IPS-18c (cell line): Measurements from ENCODE around the gene ANGPTL2.
A peak's percentile ranks its signal among the peaks of the same experiment; 100 is the strongest.

ENCODE experiments used
- H3K4me3 ChIP-seq: 2 replicates; pipeline ENCODE4 v1.7.0; 2013; ENCODE audit warnings: low read depth, mild to moderate bottlenecking, low read length, moderate library complexity; ENCODE audit not compliant: insufficient read depth
- H3K9me3 ChIP-seq: one replicate; pipeline ENCODE4 v1.6.1; 2013; ENCODE audit warnings: mild to moderate bottlenecking, low read length, moderate library complexity; ENCODE audit not compliant: control insufficient read depth, insufficient read depth

ANGPTL2 gene

DNA sequence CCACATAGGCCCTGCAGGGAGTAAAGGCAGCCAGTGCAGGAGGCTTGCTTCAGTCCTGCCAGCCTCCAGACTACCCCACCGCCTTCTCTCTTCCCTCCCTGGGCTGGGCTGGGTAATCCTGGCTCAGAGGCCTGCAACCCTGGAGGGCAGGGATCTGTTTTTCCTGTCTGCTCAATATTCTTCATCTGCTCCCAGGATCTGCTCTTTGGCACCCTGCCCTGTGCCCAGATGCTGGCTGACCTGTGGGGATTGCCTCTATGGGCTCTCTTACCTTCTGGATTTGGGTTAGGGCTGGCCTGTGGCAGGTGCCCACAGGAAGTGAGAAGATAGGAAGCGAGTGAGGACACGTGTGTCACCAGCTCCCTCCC, 7.3 kb upstream of the ANGPTL2 start:
- Histone ChIP-seq H3K4me3 (no peak overlapping the region), H3K9me3 (no peaks in the 10 kb centered on the region)

DNA sequence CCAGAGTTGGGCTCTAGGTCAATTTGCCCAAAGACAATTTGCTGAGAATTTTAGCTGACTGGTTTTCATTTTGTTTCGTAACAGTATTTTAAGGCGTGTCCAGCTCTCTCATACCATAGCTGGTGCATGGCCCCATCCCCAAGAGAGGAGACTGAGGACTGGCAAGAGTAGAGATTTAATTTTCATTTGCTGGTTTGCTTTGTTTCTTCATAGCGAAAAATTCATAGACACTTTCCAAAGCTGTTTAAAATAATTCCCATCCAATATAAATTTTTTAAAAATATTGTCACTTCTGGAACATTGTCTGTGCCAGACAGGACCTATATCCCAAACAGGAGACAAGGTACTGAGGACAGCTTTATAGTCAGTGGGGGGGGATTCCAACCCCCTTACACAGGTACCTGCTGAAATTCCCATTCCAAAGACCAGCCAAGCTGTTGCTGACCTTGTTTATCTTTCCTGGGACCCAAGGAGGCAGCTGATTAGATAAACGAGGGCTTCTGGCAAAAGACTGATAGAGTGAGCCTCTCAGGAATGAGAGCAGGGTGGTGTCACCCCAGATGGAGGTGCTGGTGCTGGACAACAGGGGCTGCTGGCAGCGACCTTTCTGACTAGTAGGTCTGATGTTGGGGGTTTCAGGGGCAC, 6.8 kb upstream of the ANGPTL2 start:
- H3K4me3 ChIP-seq = no peak overlapping the region
- no peaks in the 10 kb centered on the region for H3K9me3 ChIP-seq

DNA sequence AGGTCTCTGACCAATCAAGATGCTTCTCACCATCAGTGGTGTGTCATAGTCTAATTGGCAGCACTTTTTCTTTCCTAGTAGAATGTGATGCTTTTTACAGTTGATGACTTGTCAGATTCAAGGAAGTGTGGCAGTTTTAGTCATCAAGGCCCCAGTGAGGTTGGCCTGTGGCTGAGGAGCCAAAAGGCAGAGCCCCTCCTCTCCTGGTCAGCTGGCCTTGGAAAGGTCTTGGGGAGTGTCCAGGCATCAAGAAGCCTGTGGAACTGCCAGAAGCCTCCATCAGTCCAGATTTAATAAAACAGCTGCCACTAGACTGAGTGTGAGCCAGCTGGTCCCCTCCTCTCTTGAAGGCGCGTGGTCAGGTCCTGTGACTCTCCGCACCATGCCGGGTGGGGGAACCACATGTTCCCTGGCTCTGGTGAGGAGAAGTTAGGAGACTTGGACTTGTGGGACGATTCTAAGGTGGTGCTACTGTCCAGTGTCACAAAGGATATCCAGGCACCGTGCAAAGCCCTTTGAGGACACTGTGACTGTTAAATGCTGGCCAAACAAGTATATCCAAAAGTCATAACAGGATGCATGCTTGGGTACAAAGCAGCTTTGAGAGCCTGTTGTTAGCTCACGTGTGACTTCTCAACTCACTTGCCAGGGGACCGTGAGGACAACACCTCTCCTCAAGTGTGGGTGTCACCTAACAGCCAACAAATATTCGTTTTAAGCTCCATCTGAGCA, 6.1 kb upstream of the ANGPTL2 start:
- Histone ChIP-seq H3K4me3 (no peak overlapping the region), H3K9me3 (no peaks in the 10 kb centered on the region)

DNA sequence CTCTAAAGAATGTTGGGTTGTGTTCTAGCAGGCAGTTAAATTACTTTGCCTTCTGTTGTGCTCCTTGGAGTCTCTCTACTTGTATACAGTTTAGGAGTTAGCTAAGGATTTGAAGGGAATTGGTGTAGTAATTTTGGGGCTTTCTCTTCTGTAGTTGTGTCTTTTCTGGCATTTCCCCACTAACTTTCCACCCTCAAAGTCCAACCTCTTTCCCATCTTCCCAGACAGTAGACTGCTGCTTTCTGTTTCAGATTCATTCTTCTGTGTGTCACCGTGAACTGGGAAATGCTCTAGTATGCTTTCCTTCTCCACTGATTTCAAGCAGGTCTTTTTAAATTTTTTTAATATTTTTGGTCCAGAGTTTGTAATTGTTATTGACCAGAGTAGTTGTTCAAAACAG, 4.5 kb upstream of the ANGPTL2 start:
- H3K4me3 ChIP-seq = no peak overlapping the region
- no peaks in the 10 kb centered on the region for H3K9me3 ChIP-seq

DNA sequence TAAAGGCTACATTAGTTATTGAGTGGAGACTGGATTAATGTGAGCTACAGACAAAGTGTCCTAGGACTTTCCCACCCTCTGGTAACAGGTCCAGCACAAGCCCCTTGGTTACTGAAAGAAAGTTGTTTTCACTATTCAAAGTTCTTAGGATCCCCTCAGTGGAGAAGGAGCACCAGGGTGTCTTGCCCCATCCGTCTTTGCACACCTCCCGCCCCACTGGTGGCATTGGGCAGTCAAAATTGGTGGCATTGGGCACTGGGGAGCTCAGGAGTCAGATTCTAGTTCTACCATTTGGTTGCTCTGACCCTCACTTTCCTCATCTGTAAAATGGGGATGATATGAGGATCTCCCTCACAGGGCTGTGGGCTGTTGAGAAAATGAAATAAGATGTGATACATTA, 2.4 kb upstream of the ANGPTL2 start:
- H3K4me3 ChIP-seq = no peak overlapping the region
- no peaks in the 10 kb centered on the region for H3K9me3 ChIP-seq

DNA sequence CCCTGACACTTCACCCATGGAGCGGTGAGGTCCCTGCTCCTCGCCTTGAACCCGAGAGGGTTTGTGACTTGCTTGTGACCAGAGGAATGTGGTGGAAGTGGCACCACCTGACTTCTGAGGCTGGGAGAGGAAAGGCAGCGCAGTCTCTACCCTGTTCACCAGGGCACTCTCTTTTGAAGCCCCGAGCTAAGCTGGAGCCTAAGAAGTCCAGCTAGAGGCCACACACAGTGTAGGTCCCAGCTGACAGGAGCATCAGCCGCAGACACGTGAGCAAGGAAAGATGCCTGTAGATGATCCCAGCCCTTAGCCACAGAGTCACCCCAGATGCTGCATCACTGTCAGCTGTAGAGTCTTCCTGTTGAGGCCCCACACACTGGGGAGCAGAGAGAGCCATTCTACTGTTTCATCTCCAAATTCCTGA, 1.7 kb upstream of the ANGPTL2 start:
- Histone ChIP-seq H3K4me3 (no peak overlapping the region), H3K9me3 (no peaks in the 10 kb centered on the region)

DNA sequence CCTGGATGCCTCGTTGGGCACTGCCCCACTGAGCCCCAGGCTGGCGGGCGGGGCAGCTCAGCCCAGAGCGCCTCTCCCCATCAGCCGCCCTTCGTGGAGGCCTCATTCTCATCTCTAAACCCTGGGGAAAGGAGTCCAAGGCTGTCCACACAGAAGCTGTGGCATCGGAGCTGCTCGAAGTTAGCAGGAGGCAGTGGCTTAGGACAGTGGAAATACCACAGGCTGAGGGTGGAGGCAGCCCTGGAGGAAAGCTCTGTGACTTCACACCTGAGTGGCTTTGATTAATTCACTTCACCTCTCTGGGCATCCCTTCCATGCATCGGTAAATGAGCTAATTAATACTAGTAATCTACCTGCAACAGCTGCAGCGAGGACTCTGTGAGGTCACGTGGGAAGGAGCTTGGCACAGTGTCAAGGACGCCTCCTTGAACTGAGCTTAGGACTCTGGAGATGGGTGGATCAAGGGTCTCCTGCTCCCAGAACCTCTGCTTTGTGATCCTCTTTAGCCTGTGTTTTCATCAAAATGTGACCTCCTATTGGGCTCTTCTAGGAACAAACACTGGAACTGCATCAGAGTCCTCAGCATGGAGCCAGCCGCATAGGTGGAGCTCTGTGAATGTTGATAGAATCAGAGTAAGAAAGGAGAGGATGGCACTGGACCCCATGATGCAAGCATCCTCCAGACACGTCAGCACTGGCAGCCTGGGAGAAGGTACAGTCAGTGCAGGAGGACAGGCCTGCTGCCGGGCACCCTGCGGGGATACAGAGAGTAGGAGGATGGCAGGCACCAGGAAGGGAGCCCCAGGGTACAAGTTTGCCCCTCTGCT, 842 bp upstream of the ANGPTL2 start:
- Histone ChIP-seq H3K9me3 (no peaks in the 10 kb centered on the region), H3K4me3 (peak overlapping the region; percentile 67; the same call in 1 of the 2 replicates)

DNA sequence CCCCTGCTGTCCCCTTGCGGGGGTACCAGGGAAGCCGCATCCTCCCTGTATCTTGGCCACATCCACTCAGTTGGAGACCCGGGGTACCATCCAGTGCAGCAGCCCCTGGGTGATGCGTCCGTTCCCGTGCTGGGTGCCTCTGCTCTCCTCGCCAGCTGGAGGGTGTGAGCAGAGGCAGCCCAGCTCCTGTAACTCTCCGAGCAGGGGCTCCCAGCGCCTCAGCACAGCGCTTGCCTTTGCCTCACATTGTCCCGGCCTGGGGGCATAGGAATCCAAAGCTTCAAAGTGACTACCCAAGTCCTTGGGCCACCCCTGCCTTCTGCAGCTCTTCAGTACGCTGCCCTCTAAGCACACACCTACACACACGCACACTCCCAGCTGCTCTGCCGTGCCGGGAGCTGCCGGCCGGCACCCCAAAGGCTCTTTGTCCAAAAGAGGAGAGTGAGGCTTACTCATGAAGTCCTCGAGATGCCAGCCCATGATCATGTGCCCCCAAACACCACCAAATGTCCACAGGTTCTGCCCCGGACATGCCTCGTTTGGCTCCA, 733 bp downstream of the ANGPTL2 start:
- no peaks in the 10 kb centered on the region for H3K9me3 ChIP-seq
- H3K4me3 ChIP-seq = peak overlapping the region; percentile 67

DNA sequence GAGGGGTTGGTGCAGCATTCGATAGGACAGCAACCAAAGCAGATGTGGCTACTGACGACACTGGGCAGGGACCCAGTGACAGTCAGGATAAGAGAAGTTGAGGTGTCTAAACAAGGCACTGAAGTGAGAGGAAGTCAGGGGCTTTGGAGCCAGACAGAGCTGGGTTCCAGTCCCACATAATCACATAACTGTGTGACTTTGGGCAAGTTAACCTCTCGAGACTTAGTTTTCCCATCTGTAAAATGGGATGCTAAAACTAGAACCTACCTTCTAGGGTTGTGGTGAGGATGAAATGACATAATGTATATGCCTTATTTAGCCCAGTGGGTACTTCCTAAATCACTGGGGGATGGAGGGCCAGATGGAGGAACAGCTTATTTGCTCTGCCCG, 3.1 kb downstream of the ANGPTL2 start:
- no peaks in the 10 kb centered on the region for H3K9me3 ChIP-seq
- no peak overlapping the region for H3K4me3 ChIP-seq

DNA sequence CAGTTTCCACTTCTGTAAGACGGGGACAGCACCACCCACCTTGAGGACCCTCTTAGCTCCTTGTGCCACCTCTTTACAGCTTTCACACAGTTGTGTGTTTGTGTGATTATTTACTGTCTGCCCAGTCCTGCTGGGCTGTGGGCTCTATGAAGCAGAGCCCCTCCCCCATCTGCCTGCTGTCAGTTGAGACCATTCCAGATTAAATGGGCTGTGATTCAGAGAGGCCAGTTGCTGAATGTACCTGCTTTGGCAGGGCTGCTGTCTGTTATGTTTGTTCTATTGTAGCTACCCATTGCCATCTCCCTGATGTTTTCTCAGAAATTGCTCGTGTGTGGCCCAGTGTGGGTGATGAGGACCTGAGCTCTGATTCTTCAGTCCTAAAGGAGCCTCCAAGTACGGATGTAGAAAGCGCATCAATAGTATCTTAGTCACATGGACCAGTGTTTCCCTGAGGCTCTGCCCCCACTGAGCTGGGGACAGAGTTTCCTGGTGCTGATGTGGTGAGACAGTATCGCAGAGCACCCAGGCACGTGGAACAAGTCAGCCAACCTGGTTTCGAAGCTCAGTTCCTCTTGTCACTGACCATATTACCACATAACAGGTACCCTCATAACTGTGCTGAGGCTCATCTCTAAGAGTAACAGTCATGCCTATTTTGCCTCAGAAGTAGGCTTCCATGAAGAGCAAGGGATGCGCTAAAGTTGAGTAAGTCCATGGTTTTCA, 3.7 kb downstream of the ANGPTL2 start:
- H3K4me3 ChIP-seq = no peak overlapping the region
- H3K9me3 ChIP-seq = no peaks in the 10 kb centered on the region

DNA sequence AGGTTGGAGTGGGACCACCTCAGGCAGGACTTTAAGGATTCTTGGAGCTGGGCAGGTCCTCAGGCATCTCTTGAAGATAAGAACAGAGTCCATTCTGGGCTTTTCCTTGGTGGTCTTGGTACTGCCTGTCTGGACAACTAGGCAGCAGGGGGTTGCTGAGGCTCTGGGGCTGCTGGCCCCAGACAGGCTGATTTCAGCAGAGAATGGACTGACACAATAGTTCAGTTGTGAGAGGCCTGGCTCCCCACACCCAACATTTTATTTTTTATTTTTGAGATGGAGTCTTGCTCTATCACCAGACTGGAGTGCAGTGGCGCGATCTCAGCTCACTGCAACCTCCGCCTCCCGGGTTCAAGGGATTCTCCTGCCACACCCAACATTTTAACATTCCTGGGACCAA, 4.6 kb downstream of the ANGPTL2 start:
- no peaks in the 10 kb centered on the region for H3K9me3 ChIP-seq
- H3K4me3 ChIP-seq = no peak overlapping the region

DNA sequence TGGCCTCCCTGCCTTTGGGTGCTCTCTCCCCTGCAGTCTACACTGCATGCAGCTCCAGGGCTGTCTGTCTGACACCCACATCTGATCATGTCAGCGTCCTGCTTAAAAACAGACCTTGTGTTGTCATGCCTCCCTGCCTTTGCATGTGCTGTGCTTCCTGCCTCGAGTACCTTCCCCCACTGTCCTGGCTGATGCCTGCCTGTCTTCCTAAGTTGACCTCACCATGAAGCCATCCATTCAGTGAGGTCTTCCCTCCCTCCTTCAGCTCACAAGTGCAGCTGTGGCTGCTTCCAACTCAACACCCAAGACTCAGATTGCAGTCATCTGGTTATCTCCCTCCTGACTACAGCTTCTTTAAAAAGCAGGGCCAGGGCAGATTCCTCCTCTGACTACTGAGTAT, 5.5 kb downstream of the ANGPTL2 start:
- Histone ChIP-seq H3K9me3 (no peaks in the 10 kb centered on the region), H3K4me3 (no peak overlapping the region)

DNA sequence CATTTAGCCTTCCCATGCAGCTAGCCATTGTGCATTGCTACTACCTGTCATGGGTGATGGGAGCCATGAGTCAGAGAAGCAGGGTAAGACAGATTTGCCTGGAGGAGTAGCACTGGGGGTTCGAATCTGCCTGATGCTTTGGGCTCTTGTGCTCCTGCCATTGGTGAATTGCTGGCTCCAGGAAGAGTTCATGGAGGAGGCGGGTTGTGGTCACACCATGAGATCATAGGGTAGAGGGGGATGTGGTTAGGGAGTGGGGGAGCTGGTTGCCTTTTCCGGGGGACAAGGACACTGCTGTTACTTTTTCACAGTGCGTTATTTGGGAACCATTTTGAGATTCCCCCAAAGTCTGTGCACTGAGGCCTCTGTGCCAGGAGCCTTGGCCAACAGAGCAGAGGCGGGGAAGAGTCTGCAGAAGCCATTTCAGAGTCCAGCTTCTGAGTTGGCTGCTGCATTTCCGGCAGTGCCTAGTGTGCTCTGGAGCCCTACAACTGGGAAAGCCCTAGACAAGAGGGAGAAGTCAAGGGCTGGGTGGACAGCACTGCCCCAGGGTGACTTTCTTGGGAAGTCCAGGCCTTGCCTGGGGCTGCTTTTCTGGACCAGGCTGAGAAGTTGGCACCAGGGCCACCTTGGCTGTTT, 6.2 kb downstream of the ANGPTL2 start:
- Histone ChIP-seq H3K9me3 (no peaks in the 10 kb centered on the region), H3K4me3 (no peak overlapping the region)

DNA sequence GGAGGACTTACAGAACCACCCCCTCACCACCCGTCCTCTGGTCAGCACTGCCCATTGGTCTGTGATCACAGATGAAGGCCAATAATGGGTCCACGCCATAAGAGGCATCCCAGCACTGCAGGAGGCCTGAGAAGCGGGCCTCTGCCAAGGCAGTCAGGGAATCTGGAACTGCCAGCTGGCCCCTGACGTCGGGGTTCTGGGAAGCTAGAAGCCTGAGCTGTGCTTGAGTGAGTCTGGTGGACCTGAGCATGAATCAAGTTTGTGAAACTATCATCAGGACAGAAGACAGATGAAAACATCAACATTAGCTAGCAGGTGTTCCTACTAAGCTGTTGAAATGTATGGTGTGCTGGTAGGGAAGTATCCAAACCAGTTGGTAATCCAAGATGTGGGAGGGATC, 7.8 kb downstream of the ANGPTL2 start:
- Histone ChIP-seq H3K4me3 (no peak overlapping the region), H3K9me3 (peaks cover 2% of the 10 kb centered on the region)

DNA sequence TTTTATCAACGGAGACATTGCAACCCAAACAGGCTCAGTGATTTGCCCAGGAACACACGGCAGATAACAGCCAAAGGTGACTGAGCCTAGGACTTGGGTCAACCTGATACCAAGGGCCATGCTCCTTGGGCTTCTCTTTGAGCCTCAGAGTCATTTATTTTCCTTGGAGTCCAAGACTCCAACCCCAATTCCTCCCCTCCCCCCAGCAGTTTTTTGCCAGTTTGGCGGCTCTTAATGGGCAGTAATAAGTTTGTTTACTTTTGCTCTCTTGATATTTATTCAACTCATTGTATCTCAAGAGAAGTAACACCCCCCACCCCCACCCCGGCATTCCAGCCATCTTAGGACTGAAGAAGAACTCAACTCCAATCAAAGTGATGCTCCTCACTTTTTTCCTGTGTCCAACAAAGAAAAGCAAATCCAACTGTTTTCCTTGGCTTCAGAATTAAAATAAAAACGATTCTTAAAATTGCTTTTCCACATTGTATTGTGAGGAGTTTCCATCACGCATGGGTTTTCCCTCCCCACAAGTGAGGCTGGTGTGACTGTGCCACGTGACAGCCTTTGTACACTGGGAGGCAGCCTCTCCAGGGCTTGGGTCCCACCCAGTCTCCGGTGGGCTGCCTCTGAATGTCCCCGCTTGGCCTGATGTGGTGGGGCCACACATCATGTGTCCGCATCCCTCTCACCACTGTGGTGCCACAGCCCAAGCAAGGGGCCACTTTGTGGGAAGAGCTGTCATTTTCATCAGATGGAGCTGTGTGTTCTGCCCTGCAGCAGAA, 9.1 kb downstream of the ANGPTL2 start:
- Histone ChIP-seq H3K4me3 (no peak overlapping the region), H3K9me3 (peaks cover 2% of the 10 kb centered on the region)

DNA sequence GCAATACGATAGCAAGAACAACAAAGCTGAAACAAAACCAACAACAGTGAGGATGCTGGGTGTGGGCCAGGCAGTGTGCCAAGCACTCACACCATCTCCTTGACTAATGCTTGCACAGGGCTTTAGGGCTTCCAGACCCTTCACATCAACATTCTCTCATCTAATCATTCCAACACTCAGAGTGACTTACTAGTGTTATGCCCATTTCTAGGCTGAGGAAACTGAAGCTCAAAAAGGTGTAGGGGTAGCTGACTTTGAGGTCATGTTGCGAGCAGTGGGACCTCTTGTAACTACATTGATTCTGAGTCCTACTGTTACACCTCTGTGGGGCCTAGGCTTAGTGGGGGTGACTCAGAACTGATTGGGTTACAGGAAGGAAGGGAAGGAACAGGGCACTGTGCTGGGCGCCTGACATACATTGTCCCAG, 9.7 kb downstream of the ANGPTL2 start:
- H3K4me3 ChIP-seq = no peak overlapping the region
- peaks cover 2% of the 10 kb centered on the region for H3K9me3 ChIP-seq
